GM12878 (cell line): Measurements from ENCODE around the gene GIT1. TPM values are rescaled to one million over a fixed set of nuclear protein-coding genes. Genes with fewer than 3 reads are reported as not detected.

Experiments
- ATAC-seq: fragments of 200-7000 bp; cut with Tn5 transposase; 3 replicates; pipeline ENCODE4 v1.9.1; 2020; ENCODE audit warnings: mild to moderate bottlenecking, moderate library complexity
- BruUV-seq: library from RNA; stranded (reverse); fragments of 400-500 nt; replicated peaks from 2 replicates; lab custom pipeline; 2021; lab: Mats Ljungman, UMichigan
- CTCF ChIA-PET: fragments of 300-600 bp; sonication (Branson Sonifier 250); formaldehyde crosslinking; extraction: SDS; loops from one replicate; lab custom pipeline; 2021; ENCODE audit warnings: inconsistent platforms; lab: Yijun Ruan, JAX
- POLR2A ChIA-PET: fragments of 350-600 bp; formaldehyde crosslinking; extraction: SDS; loops from one replicate; lab custom pipeline; 2021; ENCODE audit warnings: inconsistent platforms; lab: Charles Lee
- RAD21 ChIA-PET: fragments of 300-600 bp; sonication (Branson Sonifier 250); formaldehyde crosslinking; loops from one replicate; lab custom pipeline; 2023; ENCODE audit warnings: antibody characterized with exemption; ENCODE audit not compliant: unreplicated experiment; lab: Charles Lee
- SMC1A ChIA-PET: fragments of 300-600 bp; sonication (Branson Sonifier 250); formaldehyde crosslinking; loops from one replicate; lab custom pipeline; 2023; ENCODE audit not compliant: unreplicated experiment, uncharacterized antibody; lab: Charles Lee
- DNase-seq: peaks from one replicate; pipeline ENCODE4 v3.0.0-alpha.2; 2011; ENCODE audit warnings: low read depth, low spot score
- FAIRE-seq: peaks from 3 replicates; lab custom pipeline; 2011; peaks lifted over from hg19 to GRCh38; lab: Jason Lieb, UNC
- H2AFZ ChIP-seq: 2 replicates; pipeline ENCODE4 v1.6.0; 2011; ENCODE audit warnings: low read depth, low read length, control low read depth; ENCODE audit not compliant: control insufficient read depth
- H3K27ac ChIP-seq: 2 replicates; pipeline ENCODE4 v1.5.1; 2011; ENCODE audit warnings: control low read depth; ENCODE audit not compliant: control insufficient read depth, insufficient read depth
- H3K27me3 ChIP-seq, 2 experiments: replicated peaks in 1 of 2; 2 replicates each; pipeline versions ENCODE4 v1.6.0 to v1.6.1; 2011; ENCODE audit warnings: low read length in 1 of 2; ENCODE audit not compliant: control insufficient read depth in 2 of 2, insufficient read depth in 2 of 2
- H3K36me3 ChIP-seq, 2 experiments: 2 replicates each; pipeline ENCODE4 v1.5.1; 2011; ENCODE audit warnings: low read length in 1 of 2; ENCODE audit not compliant: control insufficient read depth in 2 of 2, insufficient read depth in 2 of 2
- H3K4me1 ChIP-seq: 2 replicates; pipeline ENCODE4 v1.6.1; 2011; ENCODE audit warnings: mild to moderate bottlenecking, low read length, moderate library complexity, mixed read lengths; ENCODE audit not compliant: control insufficient read depth, insufficient read depth
- H3K4me2 ChIP-seq: 2 replicates; pipeline ENCODE4 v1.6.0; 2011; ENCODE audit warnings: control low read depth; ENCODE audit not compliant: control insufficient read depth, insufficient read depth
- H3K4me3 ChIP-seq: fragments of 200-600 bp; sonication (generic); 2 replicates; pipeline ENCODE4 v1.5.1; 2016
- H3K79me2 ChIP-seq: 2 replicates; pipeline ENCODE4 v1.6.0; 2011; ENCODE audit warnings: low read length; ENCODE audit not compliant: control insufficient read depth, insufficient read depth
- H3K9ac ChIP-seq: 2 replicates; pipeline ENCODE4 v1.8.0; 2011; ENCODE audit warnings: low read length, control low read depth, mixed read lengths; ENCODE audit not compliant: control insufficient read depth, insufficient read depth
- H3K9me3 ChIP-seq: replicated peaks from 3 replicates; pipeline ENCODE4 v1.5.1; 2011; ENCODE audit warnings: mild to moderate bottlenecking, low read length; ENCODE audit not compliant: control insufficient read depth, insufficient read depth
- H4K20me1 ChIP-seq: 2 replicates; pipeline ENCODE4 v1.6.0; 2011; ENCODE audit not compliant: control insufficient read depth, insufficient read depth
- BRCA1 ChIP-seq: IDR thresholded peaks from 2 replicates; pipeline ENCODE4 v1.6.1; 2011; ENCODE audit warnings: low read depth, low read length, improper control_type of control experiment
- EP300 ChIP-seq, 2 experiments: fragments of 150-350 bp in 1 of 2; IDR thresholded peaks; 2 replicates each; pipeline ENCODE4 v1.6.1; 2011 to 2012; ENCODE audit warnings: low read depth in 2 of 2, low read length in 2 of 2, borderline replicate concordance in 1 of 2, improper control_type of control experiment in 1 of 2, inconsistent platforms in 1 of 2; ENCODE audit not compliant: control insufficient read depth in 1 of 2
- IRF4 ChIP-seq: IDR thresholded peaks from 2 replicates; pipeline ENCODE4 v1.6.1; 2011; ENCODE audit warnings: low read depth, low read length
- LARP7 ChIP-seq: fragments of 450-650 bp; IDR thresholded peaks from 2 replicates; pipeline ENCODE4 v1.6.1; 2017; ENCODE audit warnings: mild to moderate bottlenecking
- NR2F1 ChIP-seq: fragments of 450-650 bp; conservative IDR thresholded peaks from 2 replicates; pipeline ENCODE4 v1.6.1; 2017; ENCODE audit warnings: mild to moderate bottlenecking
- RAD51 ChIP-seq: fragments of 450-650 bp; IDR thresholded peaks from 2 replicates; pipeline ENCODE4 v1.6.1; 2016; ENCODE audit warnings: moderate library complexity, mild to moderate bottlenecking, inconsistent platforms
- SMAD5 ChIP-seq: IDR thresholded peaks from 2 replicates; pipeline ENCODE4 v1.6.1; 2016; ENCODE audit warnings: antibody characterized with exemption, low read depth
- SMARCA5 ChIP-seq: fragments of 450-650 bp; IDR thresholded peaks from 2 replicates; pipeline ENCODE4 v1.6.1; 2017; ENCODE audit warnings: mild to moderate bottlenecking
- ZSCAN29 ChIP-seq: fragments of 450-650 bp; IDR thresholded peaks from 2 replicates; pipeline ENCODE4 v1.6.1; 2017; ENCODE audit warnings: mild to moderate bottlenecking, moderate library complexity
- WGBS: methylation state at CpG from one replicate; pipeline ENCODE4 v1.1.6; 2016; ENCODE audit warnings: low lambda C conversion rate; ENCODE audit not compliant: insufficient replicate concordance, insufficient coverage; ENCODE audit errors: missing lambda C conversion rate; 5-methylcytosine and 5-hydroxymethylcytosine counted together
- in situ Hi-C: fragments of 300-500 bp; cut with MboI; formaldehyde crosslinking; loops from 9 replicates; pipeline ENCODE4 v1.14.3; 2018; ENCODE audit warnings: mixed read lengths
- intact Hi-C: fragments of 100-400 bp; cut with micrococcal nuclease; formaldehyde crosslinking; loops from one replicate; pipeline ENCODE4 v1.14.2; 2022; ENCODE audit not compliant: unreplicated experiment
- polyA plus RNA-seq, 11 experiments: library from polyadenylated mRNA; depleted of rRNA in 4 of 11; unstranded in 6 of 11; stranded (reverse) in 5 of 11; fragments of >200 nt; fragmentation: Nextera tagmentation in 4 of 11; fragmentation: Illumina TruSeq in 1 of 11; extraction: Ambion mirVana in 4 of 11; extraction: Trizol in 1 of 11; gene quantifications; 1 replicate in 1 of 11; 2 replicates in 10 of 11; pipeline versions ENCODE4 v1.2.1 to v1.2.3, GENCODE V29; 2011 to 2016; ENCODE audit warnings: inconsistent platforms in 2 of 11, missing spikeins in 2 of 11, low read depth in 1 of 11
- total RNA-seq, 4 experiments: library from RNA; depleted of rRNA in 3 of 4; stranded (reverse); fragments of >200 nt in 3 of 4; fragmentation: Illumina TruSeq in 1 of 4; extraction: Trizol in 1 of 4; gene quantifications; 2 replicates each; pipeline versions ENCODE4 v1.2.1 to v1.2.3, GENCODE V29; 2013 to 2021
- TF ChIP-seq, protein P1 (sequence below): IDR thresholded peaks from 2 replicates; pipeline ENCODE4 v1.6.1; 2012; ENCODE audit warnings: low read depth, low read length, improper control_type of control experiment
- TF ChIP-seq, protein P2 (sequence below): IDR thresholded peaks from 2 replicates; pipeline ENCODE4 v1.6.1; 2011; ENCODE audit warnings: low read depth, mild to moderate bottlenecking, low read length, moderate library complexity, borderline replicate concordance; ENCODE audit errors: extremely low read depth
- TF ChIP-seq, protein P3 (sequence below): IDR thresholded peaks from 2 replicates; pipeline ENCODE4 v1.6.1; 2012; ENCODE audit warnings: improper control_type of control experiment, low read depth, low read length; ENCODE audit not compliant: insufficient replicate concordance

The GIT1 gene
- total and polyA plus RNA-seq, 10 of the 15 experiments (the other 5 are each of a cell fraction or from before 2014, with no cell fraction given) = 0.24 to 45.3 (median 20.9) TPM

DNA sequence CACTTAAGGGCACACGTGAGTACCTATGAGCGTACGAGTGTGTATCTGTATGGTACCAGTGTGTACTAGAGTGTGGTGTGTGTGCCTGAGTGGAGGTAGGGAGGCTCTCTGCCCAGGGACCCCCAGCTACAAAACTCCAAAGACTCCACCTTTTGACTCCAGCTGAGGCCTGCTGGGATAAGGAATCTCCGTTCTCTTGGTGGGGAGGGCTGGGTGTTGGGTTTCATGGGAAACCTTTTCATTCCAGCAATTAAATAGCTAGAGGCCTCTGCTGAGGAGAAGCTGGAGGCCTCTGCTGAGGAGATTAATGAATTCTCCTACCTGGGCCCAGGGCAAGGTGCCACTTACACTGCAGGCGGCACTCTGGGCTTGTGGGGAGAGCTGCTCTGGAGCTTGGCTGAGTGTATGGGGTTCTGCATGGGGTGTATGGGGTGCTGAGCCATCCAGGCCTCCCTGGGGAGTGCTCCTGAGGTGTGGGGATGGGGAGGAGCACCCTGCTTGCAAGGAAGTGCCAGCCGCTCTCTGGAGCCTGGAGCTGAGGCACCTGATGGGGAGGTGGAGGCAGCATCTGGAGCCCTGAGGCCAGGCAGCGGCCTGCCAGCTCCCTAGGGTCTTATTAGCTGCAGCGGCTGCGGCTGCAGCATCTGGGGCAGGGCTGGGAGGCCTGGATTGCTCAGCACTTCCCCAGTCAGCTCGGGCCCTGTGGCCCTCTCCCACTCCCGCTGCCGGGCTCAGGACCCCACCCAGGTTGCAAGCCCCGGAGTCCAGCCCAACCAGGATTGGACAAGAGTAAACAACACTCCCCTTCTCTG is 8.1 kb upstream of the GIT1 start:
- H3K36me3 ChIP-seq = no peaks in the 10 kb centered on the region
- no peaks in the 10 kb centered on the region; a peak in 1 of 4 replicates for H3K27me3 ChIP-seq
- no peaks in the 10 kb centered on the region for H4K20me1 ChIP-seq
- no TSS peak for BruUV-seq
- H3K4me3 ChIP-seq = no peak overlapping the region
- CTCF ChIA-PET = interaction anchor here (0.8 to 1.8 kb wide), 3 partner anchors 12 to 20 kb away, joined by 3 to 7 read pairs (median 5); no protein-coding TSS in a partner anchor
- RAD21 ChIA-PET = interaction anchor here (1.2 kb wide), 1 partner anchor 227 kb away, joined by 4 read pairs; no protein-coding TSS in a partner anchor
- no peak overlapping the region for H3K4me2 ChIP-seq
- H3K79me2 ChIP-seq = no peaks in the 10 kb centered on the region
- in situ Hi-C loops = no loop called here
- WGBS = 86% methylated on average over 12 of the region's 13 CpGs
- H3K4me1 ChIP-seq = peaks cover 19% of the 10 kb centered on the region
- POLR2A ChIA-PET = no interaction called here
- no peak overlapping the region for H3K9ac ChIP-seq
- intact Hi-C loops = loop anchor here (10.0 kb wide), 1 partner anchor 233 kb away; no protein-coding TSS in a partner anchor
- TF ChIP-seq, protein P1, sequence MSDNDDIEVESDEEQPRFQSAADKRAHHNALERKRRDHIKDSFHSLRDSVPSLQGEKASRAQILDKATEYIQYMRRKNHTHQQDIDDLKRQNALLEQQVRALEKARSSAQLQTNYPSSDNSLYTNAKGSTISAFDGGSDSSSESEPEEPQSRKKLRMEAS = no peak
- TF ChIP-seq, protein P2, sequence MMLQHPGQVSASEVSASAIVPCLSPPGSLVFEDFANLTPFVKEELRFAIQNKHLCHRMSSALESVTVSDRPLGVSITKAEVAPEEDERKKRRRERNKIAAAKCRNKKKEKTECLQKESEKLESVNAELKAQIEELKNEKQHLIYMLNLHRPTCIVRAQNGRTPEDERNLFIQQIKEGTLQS = no peak
- TF ChIP-seq SMARCA5 (no peak), SMAD5 (no peak), ZSCAN29 (no peak), EP300 (IDR thresholded peaks at IDR 0.05; ENCODE audit: borderline replicate concordance in 1 of 2, control insufficient read depth in 1 of 2, low read depth in 2 of 2, low read length in 2 of 2) (no peak), LARP7 (no peak), NR2F1 (no peak), BRCA1 (no peak), RAD51 (no peak), IRF4 (no peak)
- TF ChIP-seq, protein P3, sequence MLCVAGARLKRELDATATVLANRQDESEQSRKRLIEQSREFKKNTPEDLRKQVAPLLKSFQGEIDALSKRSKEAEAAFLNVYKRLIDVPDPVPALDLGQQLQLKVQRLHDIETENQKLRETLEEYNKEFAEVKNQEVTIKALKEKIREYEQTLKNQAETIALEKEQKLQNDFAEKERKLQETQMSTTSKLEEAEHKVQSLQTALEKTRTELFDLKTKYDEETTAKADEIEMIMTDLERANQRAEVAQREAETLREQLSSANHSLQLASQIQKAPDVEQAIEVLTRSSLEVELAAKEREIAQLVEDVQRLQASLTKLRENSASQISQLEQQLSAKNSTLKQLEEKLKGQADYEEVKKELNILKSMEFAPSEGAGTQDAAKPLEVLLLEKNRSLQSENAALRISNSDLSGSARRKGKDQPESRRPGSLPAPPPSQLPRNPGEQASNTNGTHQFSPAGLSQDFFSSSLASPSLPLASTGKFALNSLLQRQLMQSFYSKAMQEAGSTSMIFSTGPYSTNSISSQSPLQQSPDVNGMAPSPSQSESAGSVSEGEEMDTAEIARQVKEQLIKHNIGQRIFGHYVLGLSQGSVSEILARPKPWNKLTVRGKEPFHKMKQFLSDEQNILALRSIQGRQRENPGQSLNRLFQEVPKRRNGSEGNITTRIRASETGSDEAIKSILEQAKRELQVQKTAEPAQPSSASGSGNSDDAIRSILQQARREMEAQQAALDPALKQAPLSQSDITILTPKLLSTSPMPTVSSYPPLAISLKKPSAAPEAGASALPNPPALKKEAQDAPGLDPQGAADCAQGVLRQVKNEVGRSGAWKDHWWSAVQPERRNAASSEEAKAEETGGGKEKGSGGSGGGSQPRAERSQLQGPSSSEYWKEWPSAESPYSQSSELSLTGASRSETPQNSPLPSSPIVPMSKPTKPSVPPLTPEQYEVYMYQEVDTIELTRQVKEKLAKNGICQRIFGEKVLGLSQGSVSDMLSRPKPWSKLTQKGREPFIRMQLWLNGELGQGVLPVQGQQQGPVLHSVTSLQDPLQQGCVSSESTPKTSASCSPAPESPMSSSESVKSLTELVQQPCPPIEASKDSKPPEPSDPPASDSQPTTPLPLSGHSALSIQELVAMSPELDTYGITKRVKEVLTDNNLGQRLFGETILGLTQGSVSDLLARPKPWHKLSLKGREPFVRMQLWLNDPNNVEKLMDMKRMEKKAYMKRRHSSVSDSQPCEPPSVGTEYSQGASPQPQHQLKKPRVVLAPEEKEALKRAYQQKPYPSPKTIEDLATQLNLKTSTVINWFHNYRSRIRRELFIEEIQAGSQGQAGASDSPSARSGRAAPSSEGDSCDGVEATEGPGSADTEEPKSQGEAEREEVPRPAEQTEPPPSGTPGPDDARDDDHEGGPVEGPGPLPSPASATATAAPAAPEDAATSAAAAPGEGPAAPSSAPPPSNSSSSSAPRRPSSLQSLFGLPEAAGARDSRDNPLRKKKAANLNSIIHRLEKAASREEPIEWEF = no peak
- FAIRE-seq = no peak
- H3K27ac ChIP-seq = no peak overlapping the region
- H2AFZ ChIP-seq = no peak overlapping the region
- SMC1A ChIA-PET = no interaction called here
- no peak for DNase-seq
- H3K9me3 ChIP-seq = no peaks in the 10 kb centered on the region
- no peak for ATAC-seq
